Caki2 (cell line): ENCODE results near the gene MRGPRF. TPM values are rescaled to one million over a fixed set of nuclear protein-coding genes. Genes with fewer than 3 reads are reported as not detected.
A peak's percentile ranks its signal among the peaks of the same experiment; 100 is the strongest.

Experiments
- DNase-seq: peaks from one replicate; pipeline ENCODE4 v3.0.0-alpha.2; 2015; ENCODE audit warnings: low read depth
- in situ Hi-C: cut with HindIII; loops from 2 replicates; pipeline ENCODE4 v1.10.0; 2016; ENCODE audit warnings: low sequenced_read_pairs, low pct_unique_long_range_greater_than_20kb, mixed read lengths
- total RNA-seq: library from RNA; depleted of rRNA; stranded (reverse); fragments of >200 nt; shearing (Covaris generic); gene quantifications from 2 replicates; pipeline ENCODE4 v1.2.3, GENCODE V29; 2014; ENCODE audit warnings: low replicate concordance

Gene MRGPRF
- total RNA-seq, 1 experiment from 2014 or later: not detected

DNA sequence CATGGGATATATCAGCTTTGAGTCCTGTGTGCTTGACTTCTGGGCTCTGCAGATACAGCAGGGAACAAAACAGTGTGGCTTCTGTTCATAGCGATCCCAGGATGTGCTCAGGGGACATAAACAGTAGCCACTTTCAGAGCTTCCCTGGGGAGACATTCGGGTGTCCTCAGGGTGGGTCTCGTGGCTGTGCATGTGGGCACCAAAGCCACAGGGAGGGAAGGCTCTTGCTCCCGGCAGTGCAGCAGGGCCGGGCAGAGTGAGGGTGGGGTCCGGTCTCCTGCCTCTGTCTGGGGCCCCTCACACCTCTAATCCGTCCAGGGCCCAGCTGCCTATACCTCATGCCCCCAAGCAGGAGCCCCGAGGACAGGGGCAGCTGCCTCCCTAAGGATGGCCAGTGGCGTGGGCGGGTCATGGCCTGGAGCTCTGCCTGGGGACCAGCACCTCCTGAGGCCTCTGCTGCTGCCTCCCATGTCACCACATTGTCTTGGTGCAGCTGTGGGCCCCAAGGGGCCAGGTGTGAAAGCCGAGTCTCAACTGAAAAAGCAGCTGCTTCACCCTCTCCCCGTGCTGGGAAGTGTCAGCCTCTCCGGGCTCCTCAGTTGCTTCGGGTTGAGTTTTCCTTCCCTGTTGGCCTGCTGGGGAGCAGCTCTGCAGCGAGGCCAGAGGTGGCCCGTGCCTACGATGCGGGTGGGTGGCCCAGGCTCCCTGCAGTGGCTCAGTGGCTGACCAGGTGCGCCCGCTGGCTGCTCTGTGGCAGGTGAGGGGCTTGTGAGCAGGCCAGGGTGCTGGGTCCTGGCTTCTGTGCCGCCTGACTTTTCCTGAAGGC lies 39.5 kb upstream of the MRGPRF start:
- no peak for DNase-seq
- in situ Hi-C loops: no loop called here

DNA sequence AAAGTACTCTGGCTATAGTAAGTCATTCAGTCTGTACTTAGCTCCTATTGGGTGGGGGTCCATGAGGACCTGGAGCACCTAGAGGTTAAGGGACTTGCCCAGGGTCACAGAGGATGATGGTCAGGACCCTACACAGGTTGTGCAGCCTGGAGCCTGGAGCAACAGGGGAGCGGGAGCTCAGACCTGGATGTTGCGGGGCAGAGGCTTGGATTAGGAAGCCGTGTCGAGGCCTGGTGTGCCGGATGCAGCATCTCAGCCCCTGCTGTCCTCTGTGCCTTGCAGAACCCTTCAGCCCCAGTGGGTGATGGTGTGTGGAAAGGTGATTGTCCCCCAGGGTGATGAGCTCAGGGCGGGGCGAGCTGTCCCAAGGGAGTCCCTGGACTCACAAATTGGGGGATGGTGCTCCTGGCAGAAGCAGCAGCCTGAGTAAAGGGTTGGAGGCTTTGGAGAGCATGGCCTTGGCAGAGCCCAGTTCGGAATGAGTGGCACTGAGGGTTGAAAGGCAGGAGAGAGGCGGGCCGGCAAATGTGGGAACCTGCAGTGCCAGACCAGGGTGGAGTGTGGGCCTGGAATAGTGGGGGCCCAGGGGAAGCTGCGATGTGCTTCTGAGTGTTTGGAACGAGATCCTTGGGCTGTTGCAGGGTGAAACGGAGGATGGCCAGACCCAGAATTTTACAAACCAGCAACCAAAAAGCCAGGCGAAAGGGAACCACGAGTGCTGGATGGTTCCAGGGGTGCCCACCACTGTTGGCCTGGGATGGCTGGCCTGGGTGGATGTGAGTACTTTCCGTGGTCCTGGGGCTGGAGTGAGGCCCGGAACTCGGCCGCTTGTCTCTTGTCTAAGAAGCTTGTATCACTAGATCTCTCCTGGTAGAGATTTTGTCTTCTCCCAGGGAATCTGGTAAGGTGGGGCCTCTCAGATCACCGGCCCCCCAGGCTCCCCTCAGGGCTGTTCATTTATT lies 38.6 kb upstream of the MRGPRF start:
- in situ Hi-C loops: no loop called here

GRCh38 chr11:69050592-69051380 lies 37.7 kb upstream of the MRGPRF start:
- in situ Hi-C loops: no loop called here
- no peak for DNase-seq

More for the DNA sequence above, 38.6 kb upstream of the MRGPRF start:
- no peak for DNase-seq

GRCh38 chr11:69049490-69049867 lies 36.4 kb upstream of the MRGPRF start:
- in situ Hi-C loops: no loop called here

GRCh38 chr11:69048694-69049489 lies 35.8 kb upstream of the MRGPRF start, which contains the start of gene TPCN2:
TPCN2 (plus strand) TSS chr11:69048932; CDS start chr11:69048998, 66 bp downstream.
- in situ Hi-C loops: no loop called here
- peak; percentile 86 for DNase-seq

More at GRCh38 chr11:69049490-69049867, 36.4 kb upstream of the MRGPRF start:
- no peak for DNase-seq

- no peak for DNase-seq
- in situ Hi-C loops: no loop called here
Observed at GRCh38 chr11:69048031-69048693, 35.1 kb upstream of the MRGPRF start.

GRCh38 chr11:69044111-69045013 lies 31.3 kb upstream of the MRGPRF start:
- in situ Hi-C loops: no loop called here
- peak; percentile 74 for DNase-seq

GRCh38 chr11:69041516-69041915 lies 28.5 kb upstream of the MRGPRF start:
- no peak for DNase-seq
- in situ Hi-C loops: no loop called here

GRCh38 chr11:69040581-69041260 lies 27.7 kb upstream of the MRGPRF start:
- DNase-seq: peak; percentile 75
- in situ Hi-C loops: no loop called here

DNA sequence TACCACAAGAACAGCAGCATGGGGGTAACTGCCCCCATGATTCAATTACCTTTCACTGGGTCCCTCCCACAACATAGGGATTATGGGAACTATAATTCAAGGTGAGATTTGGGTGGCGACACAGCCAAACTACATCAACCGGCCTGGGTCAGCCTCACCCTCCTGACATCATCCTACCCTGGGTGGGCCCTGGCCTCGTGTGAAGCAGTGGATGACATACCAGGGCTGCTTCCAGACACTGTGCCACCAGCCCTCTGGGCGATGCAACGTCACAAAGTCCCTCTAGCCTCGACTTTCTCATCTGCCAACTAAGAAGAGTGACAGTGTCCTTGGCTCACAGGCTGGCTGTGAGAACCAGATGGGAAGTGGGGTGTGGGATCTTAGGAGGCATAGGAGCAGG lies 27.0 kb upstream of the MRGPRF start:
- DNase-seq: no peak
- in situ Hi-C loops: no loop called here

DNA sequence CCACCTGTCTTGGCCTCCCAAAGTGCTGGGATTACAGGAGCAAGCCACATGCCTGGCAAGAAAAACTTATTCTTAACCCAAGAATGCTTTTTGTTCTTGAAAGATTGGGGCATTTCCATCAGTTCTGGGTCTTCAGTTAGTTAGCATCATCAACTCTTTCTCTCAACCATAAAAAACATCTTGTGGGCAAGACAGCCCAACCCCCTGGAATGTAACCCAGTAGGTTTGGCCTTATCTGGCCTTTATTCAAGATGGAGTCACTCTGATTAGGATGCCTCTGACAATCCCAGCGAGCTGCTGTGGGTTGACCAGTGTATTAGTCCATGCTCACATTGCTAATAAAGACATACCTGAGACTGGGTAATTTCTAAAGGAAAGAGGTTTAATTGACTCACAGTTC lies 26.5 kb upstream of the MRGPRF start:
- in situ Hi-C loops: no loop called here
- no peak for DNase-seq

DNA sequence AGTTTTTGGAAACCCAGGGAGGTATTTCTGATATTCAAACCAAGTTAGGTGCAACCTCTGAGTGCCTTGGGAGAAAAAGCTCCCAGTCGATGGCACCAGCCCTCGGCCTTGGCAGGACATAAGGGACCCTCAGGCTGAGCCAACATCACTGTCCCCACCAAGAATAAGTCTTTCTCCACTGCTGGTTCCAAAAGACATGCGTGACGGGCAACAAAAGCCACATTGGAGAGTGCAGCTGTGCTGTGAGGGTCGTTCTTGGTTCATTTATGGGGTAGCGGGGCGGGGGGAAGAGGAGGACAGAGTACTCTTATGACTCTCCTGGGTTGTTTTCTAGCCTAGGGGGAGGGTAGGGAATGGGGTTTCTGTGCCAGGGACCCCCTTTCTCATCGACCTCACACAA lies 24.5 kb upstream of the MRGPRF start:
- DNase-seq: no peak
- in situ Hi-C loops: no loop called here

- DNase-seq: no peak
- in situ Hi-C loops: no loop called here
Observed at GRCh38 chr11:69037074-69037473, 24.0 kb upstream of the MRGPRF start.

GRCh38 chr11:69035946-69036340 lies 22.9 kb upstream of the MRGPRF start:
- in situ Hi-C loops: no loop called here
- no peak for DNase-seq

GRCh38 chr11:69035150-69035945 lies 22.3 kb upstream of the MRGPRF start:
- no peak for DNase-seq
- in situ Hi-C loops: no loop called here
